Measurements from ENCODE around the gene ITIH3. TPM values are rescaled to one million over a fixed set of nuclear protein-coding genes. Genes with fewer than 3 reads are reported as not detected.

Gene ITIH3
- total RNA-seq, 1 experiment from 2014 or later = not detected

DNA sequence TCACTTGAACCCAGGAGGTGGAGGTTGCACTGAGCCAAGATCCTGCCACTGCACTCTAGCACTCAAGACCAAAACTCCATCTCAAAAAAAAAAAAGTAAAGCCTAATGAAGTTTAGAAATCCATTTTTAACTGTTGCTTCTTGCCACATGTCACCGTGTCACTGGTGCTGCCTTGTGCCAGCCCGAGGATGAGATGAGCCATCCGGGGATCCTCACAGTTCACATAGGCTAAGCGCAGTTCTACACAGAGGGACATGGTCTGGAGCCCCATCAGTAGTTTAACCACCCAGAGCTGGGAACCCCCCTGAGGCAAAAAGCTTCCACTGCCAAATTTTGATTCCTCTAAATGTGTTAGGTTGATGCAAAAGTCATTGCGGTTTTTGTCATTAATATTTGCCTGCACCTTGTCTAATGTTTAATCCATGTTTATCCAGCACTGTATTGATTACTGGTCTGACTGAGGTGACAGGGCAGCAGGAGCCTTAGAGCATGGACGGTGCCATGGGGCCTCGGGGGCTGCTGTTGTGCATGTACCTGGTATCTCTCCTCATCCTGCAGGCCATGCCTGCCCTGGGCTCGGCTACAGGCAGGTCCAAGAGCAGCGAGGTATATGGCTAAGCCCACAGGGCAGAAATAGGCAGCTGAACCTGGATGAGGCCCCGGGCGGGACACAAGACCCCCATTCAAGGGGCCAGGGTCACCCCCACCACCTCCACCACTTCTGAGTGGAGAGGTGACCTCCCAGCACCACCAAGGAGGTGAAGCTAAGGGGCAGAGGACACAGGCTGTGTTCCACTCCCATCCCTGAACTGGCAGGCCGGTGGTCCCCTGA lies 17.3 kb upstream of the ITIH3 start, which contains the start of gene ITIH1:
ITIH1 (plus strand) TSS at position 473 of the 832 bp plus-strand sequence; CDS start at position 490, 17 bp downstream.
- Histone ChIP-seq H3K9me3 (no peaks in the 10 kb centered on the region), H3K27me3 (no peaks in the 10 kb centered on the region), H3K36me3 (no peaks in the 10 kb centered on the region), H3K4me3 (no peak within 1 kb of the TSS)
- no peak for DNase-seq

DNA sequence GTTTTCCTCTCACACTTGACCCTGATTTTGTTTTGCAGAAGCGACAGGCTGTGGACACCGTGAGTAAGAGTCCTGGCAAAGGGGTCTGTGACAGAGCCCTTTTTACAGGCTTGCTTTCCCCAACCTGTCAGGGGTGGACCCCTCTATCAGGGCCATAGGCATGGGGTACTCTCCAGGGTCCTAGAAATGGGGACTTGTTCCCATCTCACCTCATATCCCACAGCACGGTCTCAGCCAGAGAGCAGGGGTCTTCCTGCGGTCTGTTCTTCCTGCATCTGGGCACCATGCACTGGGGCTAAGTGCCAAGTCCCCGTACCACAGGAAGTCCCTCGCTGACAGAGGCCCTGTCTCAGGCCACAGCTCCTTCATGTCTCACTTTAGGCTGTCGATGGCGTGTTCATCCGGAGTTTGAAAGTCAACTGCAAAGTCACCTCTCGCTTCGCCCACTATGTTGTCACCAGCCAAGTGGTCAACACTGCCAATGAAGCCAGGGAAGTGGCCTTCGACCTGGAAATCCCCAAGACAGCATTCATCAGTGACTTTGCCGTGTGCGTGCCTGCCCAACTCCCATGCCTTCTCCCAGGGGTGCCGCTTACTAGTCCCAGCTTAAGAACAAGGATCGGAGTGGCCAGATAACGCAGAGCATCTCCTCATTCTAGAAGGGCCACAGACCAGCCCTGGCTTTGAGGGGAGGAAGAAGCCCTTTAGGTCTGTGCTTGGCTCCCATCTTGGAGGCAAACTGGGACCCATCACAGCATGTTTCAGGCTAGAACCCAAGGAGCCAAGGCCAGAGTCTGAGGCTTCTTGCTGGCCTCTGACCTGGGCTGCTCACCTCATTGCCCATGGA lies 16.4 kb upstream of the ITIH3 start:
- H3K4me3 ChIP-seq = no peak overlapping the region
- H3K36me3 ChIP-seq = no peaks in the 10 kb centered on the region
- DNase-seq = no peak

DNA sequence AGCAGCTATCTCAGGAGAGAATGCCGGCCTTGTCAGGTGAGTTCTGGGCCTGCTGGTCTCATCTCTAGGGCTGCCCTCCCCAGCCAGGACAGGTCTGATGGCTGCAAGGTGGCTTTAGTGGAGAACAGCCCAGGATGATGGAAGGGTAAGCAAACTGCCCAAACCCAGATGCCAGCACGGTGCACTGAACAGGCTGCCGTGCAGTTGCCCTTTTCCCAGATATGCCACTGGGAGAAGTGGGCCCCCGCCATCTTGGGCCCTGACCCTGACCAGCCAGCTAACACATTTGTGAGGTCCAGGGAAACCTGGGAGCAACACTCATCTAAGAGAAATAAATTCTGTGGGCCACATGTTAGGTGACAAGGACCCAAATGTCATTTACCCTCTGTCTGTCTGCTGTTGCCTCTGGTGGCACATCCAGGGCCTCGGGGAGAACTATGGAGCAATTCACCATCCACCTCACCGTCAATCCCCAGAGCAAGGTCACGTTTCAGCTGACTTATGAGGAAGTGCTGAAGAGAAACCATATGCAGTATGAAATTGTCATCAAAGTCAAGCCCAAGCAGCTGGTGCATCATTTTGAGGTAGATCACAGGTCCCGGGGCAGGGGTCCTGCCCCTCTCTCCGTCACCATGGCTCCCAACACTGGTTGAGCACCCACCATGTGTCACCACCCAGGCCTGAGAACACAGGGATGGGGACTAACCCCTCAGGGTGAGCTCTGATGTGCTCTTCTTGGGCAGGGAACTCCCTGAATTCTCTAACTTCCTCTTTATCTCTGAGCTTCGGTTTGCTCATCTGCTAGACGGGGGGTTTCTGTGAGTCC lies 15.4 kb upstream of the ITIH3 start:
- H3K9me3 ChIP-seq = no peaks in the 10 kb centered on the region
- no peak for DNase-seq
- H3K27me3 ChIP-seq = no peaks in the 10 kb centered on the region
- no peak overlapping the region for H3K4me3 ChIP-seq
- no peaks in the 10 kb centered on the region for H3K36me3 ChIP-seq

More for the DNA sequence above, 16.4 kb upstream of the ITIH3 start:
- H3K27me3 ChIP-seq = no peaks in the 10 kb centered on the region
- no peaks in the 10 kb centered on the region for H3K9me3 ChIP-seq

DNA sequence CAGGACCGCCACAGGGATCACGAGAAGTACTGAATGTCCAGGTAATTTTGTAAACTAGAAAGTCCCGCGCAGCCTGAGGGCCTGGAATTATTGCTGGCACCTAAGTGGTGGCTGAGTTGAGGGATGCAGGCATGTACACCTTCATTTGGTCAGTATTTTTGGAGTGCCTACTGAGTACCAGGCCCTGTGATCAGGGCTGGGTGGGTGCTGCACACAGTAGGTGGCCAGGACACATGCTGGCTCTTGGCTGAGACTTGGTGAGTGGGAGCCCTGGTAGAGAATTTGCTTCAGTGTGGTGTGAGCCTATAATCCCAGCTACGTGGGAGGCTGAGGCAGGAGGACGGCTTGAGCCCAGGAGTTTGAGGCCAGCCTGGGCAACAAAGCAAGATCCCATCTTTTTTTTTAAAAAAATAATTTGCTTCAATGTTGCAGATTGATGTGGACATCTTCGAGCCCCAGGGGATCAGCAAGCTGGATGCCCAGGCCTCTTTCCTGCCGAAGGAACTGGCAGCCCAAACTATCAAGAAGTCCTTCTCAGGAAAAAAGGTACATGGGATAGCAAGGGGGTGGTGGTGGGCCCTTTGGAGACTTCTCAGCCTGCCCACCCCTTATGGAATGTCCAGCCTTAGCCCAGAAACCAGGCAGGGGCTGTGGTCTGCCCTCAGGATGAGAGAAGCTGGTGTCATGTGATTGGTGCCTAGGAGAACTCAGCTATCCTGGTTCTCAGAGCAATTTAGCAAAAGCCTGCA lies 14.6 kb upstream of the ITIH3 start:
- no peaks in the 10 kb centered on the region for H3K9me3 ChIP-seq
- no peak for DNase-seq
- no peaks in the 10 kb centered on the region for H3K36me3 ChIP-seq
- no peak overlapping the region for H3K4me3 ChIP-seq
- no peaks in the 10 kb centered on the region for H3K27me3 ChIP-seq

DNA sequence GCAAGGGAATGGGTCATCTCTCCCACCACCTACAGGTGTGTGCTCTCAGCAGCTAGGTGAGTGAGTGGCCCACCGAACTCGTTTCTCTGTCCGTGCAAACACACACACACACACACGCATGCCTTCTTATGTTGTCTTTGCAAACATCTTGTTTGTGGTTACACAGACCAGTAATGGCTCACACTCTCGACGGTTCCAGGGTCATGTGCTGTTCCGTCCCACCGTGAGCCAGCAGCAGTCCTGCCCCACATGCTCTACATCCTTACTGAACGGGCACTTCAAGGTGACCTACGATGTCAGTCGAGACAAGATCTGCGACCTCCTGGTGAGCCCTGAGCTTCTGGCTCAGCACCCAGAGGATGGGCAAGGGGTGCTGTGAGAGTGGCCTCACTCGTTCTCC lies 12.9 kb upstream of the ITIH3 start:
- Histone ChIP-seq H3K9me3 (no peaks in the 10 kb centered on the region), H3K4me3 (no peak overlapping the region), H3K27me3 (no peaks in the 10 kb centered on the region), H3K36me3 (no peaks in the 10 kb centered on the region)
- no peak for DNase-seq

DNA sequence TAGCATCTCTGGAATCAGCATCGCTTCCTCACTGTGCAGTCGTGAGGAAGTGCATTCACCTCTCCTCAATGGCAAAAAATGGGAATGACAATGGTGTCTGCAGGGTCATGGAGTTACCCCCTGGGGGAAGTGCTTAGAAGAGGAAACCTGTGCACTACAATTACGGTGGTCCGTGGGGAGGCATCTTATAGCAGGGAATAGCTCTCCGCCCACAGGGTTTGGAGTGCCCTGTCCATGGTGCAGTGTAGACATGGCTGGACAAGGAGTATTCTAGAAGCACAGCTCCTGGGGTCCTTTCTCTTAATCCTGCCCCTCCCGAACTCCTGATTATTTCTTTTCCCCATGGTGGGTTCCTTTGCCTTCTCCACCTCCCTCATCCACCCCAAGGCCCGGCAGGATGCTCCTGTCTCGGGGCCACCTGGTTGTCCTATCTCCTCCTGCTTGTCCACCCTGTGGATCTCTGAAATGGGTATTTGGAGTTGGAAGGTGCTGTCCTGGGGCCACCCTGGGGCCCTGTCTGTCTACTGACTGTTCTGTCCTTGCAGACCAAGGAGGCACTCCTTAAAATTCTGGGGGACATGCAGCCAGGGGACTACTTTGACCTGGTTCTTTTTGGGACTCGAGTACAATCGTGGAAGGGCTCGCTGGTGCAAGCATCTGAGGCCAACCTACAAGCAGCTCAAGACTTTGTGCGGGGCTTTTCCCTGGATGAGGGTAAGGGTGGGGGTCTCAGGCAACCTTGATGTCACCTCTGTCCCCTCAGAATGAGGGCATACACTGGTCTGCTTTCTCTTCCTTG lies 12.0 kb upstream of the ITIH3 start:
- H3K4me3 ChIP-seq = no peak overlapping the region
- H3K27me3 ChIP-seq = no peaks in the 10 kb centered on the region
- no peaks in the 10 kb centered on the region for H3K36me3 ChIP-seq
- H3K9me3 ChIP-seq = no peaks in the 10 kb centered on the region
- DNase-seq = no peak

DNA sequence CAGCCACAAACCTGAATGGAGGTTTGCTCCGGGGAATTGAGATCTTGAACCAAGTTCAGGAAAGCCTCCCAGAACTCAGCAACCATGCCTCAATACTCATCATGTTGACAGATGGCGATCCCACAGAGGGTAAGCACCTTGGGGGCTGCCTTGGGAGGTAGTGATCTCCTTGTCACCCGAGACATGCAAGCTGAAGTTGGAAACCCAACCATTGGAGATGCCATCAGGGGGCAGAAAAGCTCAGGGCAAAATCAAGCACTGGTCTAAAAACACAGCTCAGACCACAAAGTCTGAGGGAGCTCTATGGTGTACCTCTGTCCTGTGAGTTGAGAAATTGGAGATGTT lies 11.4 kb upstream of the ITIH3 start:
- H3K9me3 ChIP-seq = no peaks in the 10 kb centered on the region
- H3K36me3 ChIP-seq = no peaks in the 10 kb centered on the region
- H3K4me3 ChIP-seq = no peak overlapping the region
- DNase-seq = no peak
- H3K27me3 ChIP-seq = no peaks in the 10 kb centered on the region

DNA sequence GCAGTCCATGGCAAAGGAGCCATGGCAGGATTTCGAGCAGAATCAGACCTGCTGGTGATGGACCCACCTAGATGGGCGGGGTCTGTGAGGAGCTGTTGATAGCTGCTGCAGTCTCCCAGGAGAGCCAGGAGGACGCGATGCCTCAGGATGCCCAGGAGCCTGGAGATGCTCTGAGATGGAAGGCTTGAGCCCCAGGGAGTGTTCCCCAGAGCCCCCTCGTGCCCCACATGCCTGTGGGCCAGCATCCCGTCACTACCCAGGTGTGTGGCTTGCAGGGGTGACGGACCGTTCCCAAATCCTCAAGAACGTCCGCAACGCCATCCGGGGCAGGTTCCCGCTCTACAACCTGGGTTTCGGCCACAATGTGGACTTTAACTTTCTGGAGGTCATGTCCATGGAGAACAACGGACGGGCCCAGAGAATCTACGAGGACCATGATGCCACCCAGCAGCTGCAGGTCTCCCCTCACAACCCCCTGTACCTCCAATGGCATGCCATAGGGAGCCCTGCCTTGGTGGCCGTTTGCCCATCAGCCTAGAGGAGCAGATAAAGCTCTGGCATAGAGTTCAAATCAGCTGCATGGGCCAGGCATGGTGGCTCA lies 10.5 kb upstream of the ITIH3 start:
- Histone ChIP-seq H3K36me3 (no peaks in the 10 kb centered on the region), H3K27me3 (no peaks in the 10 kb centered on the region), H3K4me3 (no peak overlapping the region), H3K9me3 (no peaks in the 10 kb centered on the region)
- no peak for DNase-seq

DNA sequence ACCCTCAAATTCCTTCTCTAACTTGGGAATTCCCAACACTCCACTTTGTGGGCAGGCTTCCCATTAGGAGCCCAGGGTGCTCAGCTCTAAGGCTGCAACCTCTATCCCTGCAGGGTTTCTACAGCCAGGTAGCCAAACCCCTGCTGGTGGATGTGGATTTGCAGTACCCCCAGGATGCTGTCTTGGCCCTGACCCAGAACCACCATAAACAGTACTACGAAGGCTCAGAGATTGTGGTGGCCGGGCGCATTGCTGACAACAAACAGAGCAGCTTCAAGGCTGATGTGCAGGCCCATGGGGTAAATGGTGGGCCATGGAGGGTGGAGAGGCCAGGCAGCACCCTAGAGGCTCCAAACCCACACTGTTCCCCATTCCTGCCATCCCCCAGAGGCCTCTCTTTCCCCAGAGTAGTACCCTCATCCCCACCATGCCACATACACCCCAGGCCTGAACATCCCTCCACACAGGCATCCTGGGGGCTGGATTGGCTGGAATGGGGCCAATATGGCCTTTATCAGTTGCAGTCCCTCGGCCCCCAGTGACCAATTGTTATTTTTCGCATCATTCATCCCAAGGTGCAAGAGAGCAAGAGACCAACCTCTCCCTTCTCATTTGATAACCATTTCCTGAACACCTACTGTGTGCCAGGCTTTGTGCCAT lies 9.5 kb upstream of the ITIH3 start:
- DNase-seq = no peak
- no peak overlapping the region for H3K4me3 ChIP-seq
- no peaks in the 10 kb centered on the region for H3K27me3 ChIP-seq
- no peaks in the 10 kb centered on the region for H3K36me3 ChIP-seq
- no peaks in the 10 kb centered on the region for H3K9me3 ChIP-seq

DNA sequence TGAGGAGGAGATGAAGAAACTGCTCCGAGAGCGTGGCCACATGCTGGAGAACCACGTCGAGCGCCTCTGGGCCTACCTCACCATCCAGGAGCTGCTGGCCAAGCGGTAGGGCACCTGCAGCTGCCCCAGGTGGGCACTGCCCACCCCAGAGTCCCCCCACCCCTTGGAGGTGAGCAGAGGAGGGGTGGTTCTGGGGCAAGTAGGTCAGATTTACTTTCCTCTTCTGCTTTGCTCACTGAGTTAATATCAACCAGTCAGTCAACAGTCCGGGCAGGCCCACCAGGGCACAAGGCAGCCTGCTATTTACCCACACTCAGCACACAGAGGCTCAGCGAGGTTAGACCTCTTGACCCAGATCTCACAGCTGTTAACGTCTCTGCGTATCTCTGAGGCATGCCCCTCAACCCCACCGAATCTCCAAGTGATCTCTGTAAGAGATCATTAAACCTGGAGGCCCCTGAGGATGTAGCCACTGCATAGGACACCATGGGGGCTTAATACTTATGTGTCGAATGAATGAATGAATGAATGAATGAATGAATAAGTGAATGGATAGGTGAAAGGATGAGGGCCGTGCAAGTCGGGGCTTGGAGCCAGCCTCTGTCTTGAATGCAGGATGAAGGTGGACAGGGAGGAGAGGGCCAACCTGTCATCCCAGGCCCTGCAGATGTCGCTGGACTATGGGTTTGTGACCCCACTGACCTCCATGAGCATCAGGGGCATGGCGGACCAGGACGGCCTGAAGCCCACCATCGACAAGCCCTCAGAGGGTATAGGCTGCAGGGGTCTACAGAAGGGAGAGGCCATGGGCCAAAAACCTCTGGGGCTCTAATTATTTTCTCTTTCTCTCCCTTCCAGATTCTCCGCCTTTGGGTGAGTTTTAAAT lies 8.0 kb upstream of the ITIH3 start:
- Histone ChIP-seq H3K4me3 (no peak overlapping the region), H3K27me3 (no peaks in the 10 kb centered on the region), H3K9me3 (no peaks in the 10 kb centered on the region), H3K36me3 (no peaks in the 10 kb centered on the region)
- no peak for DNase-seq

DNA sequence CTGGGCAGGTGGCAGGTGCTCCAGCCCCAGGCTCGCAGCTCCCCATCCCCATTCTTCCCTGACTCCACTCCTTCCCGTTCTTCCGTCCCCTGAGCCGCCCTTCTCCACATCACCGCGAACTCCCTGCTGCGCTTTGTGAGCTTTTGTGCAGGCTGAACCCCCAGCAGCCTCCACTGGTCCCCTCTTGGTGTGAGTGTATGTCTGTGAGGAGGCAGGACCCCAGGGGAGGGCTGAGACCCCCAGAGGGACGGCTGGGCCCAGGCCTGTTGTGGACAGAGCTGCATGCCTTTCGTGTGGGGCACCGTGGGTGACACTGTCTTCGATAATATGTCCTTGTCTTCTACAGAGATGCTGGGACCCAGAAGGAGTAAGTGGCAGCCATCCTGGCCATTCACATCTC lies 7.3 kb upstream of the ITIH3 start:
- no peak for DNase-seq
- no peaks in the 10 kb centered on the region for H3K27me3 ChIP-seq
- H3K9me3 ChIP-seq = no peaks in the 10 kb centered on the region
- no peaks in the 10 kb centered on the region for H3K36me3 ChIP-seq
- H3K4me3 ChIP-seq = no peak overlapping the region

DNA sequence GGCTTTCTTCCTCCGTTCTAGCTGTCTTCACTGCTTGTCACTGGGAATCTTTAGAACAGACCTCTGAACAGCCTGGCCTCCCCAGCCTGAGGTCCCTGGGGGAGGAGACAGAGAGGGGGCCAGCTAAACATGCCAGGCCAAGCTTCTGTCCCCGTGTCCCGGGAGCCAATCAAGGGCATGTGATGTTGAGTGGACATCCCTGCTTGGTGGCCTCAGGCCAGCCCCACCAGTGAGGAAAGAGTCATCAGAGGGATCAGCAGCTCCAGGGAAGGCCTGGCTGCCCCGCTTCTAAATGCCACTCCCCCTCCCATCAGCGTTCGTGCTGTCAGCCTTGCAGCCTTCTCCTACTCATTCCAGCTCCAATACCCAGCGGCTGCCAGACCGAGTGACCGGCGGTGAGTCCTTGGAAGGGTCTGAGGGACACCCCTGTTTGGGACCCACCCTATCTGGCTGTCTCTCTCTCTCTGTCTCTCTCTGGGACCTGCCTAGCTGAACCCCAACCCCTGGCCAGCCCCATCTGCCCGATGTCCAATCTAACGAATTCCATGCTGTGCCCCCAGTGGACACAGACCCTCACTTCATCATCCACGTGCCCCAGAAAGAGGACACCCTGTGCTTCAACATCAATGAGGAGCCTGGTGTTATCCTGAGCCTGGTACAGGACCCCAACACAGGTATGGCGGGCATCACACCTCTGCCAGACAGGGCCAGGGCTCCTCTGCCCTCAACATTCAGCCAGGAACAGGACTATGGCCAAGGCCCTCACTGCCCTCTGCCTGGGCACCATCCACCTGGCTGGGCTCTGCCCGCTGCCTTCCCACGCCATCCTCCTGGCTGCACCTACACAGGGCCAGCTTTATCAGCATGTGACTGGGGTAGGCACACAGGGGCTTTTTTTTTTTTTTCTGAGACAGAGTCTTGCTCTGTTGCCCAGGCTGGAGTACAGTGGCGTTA lies 6.6 kb upstream of the ITIH3 start:
- H3K9me3 ChIP-seq = no peaks in the 10 kb centered on the region
- no peak overlapping the region for H3K4me3 ChIP-seq
- H3K36me3 ChIP-seq = no peaks in the 10 kb centered on the region
- DNase-seq = no peak
- H3K27me3 ChIP-seq = no peaks in the 10 kb centered on the region

Data from MG63 (cell line).